Measurements from ENCODE around the gene ZCCHC24.

The ZCCHC24 gene

GRCh38 chr10:79414714-79415113, 30.7 kb downstream of the ZCCHC24 start:
- in situ Hi-C loops (cut with MboI; ENCODE audit: low sequenced_read_pairs) = no loop called here

- in situ Hi-C loops (cut with MboI; ENCODE audit: low sequenced_read_pairs) = no loop called here
These were observed 32.2 kb downstream of the ZCCHC24 start for GRCh38 chr10:79413196-79413595.

- in situ Hi-C loops (cut with MboI; ENCODE audit: low sequenced_read_pairs) = no loop called here
These were observed 32.9 kb downstream of the ZCCHC24 start for GRCh38 chr10:79412516-79412915.

- in situ Hi-C loops (cut with MboI; ENCODE audit: low sequenced_read_pairs) = no loop called here
These were observed 33.6 kb downstream of the ZCCHC24 start for GRCh38 chr10:79411546-79412495.

GRCh38 chr10:79410315-79411094, 34.9 kb downstream of the ZCCHC24 start:
- in situ Hi-C loops (cut with MboI; ENCODE audit: low sequenced_read_pairs) = no loop called here

- in situ Hi-C loops (cut with MboI; ENCODE audit: low sequenced_read_pairs) = no loop called here
These were observed 35.7 kb downstream of the ZCCHC24 start for GRCh38 chr10:79409726-79410085.

- in situ Hi-C loops (cut with MboI; ENCODE audit: low sequenced_read_pairs) = no loop called here
These were observed 36.2 kb downstream of the ZCCHC24 start for GRCh38 chr10:79409038-79409725.

- in situ Hi-C loops (cut with MboI; ENCODE audit: low sequenced_read_pairs) = no loop called here
These were observed 37.3 kb downstream of the ZCCHC24 start for GRCh38 chr10:79407811-79408795.

- in situ Hi-C loops (cut with MboI; ENCODE audit: low sequenced_read_pairs) = no loop called here
These were observed 38.0 kb downstream of the ZCCHC24 start for GRCh38 chr10:79407423-79407796.

- in situ Hi-C loops (cut with MboI; ENCODE audit: low sequenced_read_pairs) = no loop called here
These were observed 38.6 kb downstream of the ZCCHC24 start for GRCh38 chr10:79406683-79407422.

GRCh38 chr10:79405995-79406515, 39.4 kb downstream of the ZCCHC24 start:
- in situ Hi-C loops (cut with MboI; ENCODE audit: low sequenced_read_pairs) = no loop called here

GRCh38 chr10:79405221-79405994, 40.0 kb downstream of the ZCCHC24 start:
- in situ Hi-C loops (cut with MboI; ENCODE audit: low sequenced_read_pairs) = no loop called here

- in situ Hi-C loops (cut with MboI; ENCODE audit: low sequenced_read_pairs) = no loop called here
These were observed 40.7 kb downstream of the ZCCHC24 start for GRCh38 chr10:79404690-79405131.

GRCh38 chr10:79404231-79404609, 41.2 kb downstream of the ZCCHC24 start:
- in situ Hi-C loops (cut with MboI; ENCODE audit: low sequenced_read_pairs) = no loop called here

GRCh38 chr10:79403441-79404230, 41.8 kb downstream of the ZCCHC24 start:
- in situ Hi-C loops (cut with MboI; ENCODE audit: low sequenced_read_pairs) = no loop called here

GRCh38 chr10:79402951-79403350, 42.5 kb downstream of the ZCCHC24 start:
- in situ Hi-C loops (cut with MboI; ENCODE audit: low sequenced_read_pairs) = no loop called here

GRCh38 chr10:79402625-79402946, 42.8 kb downstream of the ZCCHC24 start:
- in situ Hi-C loops (cut with MboI; ENCODE audit: low sequenced_read_pairs) = no loop called here

Measured in HL-60/S4 treated with retinoic acid at 250 ng/mL for 4 days and 3 days (cell line).